HG03354 (cell line): ENCODE results near the gene MINDY4.

Source experiments
- ATAC-seq: cut with Tn5 transposase; IDR thresholded peaks from one replicate; pipeline ENCODE4 v1.9.1; 2021; ENCODE audit warnings: mild to moderate bottlenecking; ENCODE audit not compliant: unreplicated experiment, poor library complexity, severe bottlenecking

Gene MINDY4

DNA sequence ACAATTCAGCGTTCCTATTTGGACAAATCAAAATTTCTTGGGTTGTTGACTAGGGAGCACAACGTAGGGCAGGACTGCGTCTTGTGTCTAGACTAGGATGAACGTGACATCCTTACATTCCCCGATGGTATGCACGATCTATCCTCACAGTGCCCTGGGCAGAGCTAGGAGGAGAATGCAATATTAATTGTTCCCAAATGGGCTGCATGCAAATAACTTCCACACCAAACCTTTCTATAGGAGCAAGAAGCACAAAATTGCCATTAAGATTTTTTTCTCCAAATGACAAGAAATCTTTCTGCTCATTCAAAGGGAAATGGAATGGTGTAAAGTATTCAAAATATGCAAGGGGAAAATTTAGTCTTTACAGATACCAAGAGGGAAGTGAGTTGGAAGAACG is 119.0 kb downstream of the MINDY4 start:
- no peak for ATAC-seq

DNA sequence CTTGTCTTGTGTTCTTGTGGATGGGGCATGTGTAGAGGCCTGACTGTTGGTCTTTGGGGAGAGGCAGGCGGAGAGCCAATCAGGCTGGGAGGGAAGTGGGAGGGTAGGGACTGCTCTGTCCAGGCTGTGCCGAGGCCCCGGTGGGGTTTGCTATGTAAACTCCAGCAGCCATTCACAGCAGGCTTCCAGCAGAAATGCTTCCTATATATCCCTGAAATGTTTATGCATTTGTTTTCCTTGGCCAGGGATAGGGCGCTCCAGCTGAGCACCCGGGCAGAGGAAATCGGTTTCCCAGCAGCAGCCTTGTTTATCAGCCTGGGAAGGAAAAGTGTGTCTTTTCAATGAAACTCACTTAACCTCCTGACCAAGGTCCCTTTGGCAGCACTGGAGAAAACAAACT is 122.1 kb downstream of the MINDY4 start:
- ATAC-seq, result no peak

DNA sequence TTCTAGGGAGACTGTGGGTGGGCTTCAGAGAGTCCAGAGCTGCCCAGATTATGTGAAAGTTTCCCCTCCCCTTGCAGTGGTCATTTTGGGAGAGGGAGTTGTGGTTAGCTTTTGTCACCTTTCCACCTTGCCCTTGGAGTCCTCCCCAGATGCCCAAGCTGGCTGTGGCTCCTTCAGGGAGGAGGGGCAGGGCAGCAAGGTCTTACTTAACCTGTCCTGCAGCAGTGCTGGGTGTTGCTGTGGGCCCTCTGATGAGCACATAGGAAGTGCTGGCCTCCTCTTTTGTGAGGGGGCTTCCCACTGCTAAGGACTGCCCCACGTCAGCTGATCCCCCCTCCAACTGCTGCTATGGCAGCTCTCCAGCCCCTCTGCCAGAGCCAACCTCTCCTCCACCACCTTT is 122.8 kb downstream of the MINDY4 start:
- no peak for ATAC-seq

DNA sequence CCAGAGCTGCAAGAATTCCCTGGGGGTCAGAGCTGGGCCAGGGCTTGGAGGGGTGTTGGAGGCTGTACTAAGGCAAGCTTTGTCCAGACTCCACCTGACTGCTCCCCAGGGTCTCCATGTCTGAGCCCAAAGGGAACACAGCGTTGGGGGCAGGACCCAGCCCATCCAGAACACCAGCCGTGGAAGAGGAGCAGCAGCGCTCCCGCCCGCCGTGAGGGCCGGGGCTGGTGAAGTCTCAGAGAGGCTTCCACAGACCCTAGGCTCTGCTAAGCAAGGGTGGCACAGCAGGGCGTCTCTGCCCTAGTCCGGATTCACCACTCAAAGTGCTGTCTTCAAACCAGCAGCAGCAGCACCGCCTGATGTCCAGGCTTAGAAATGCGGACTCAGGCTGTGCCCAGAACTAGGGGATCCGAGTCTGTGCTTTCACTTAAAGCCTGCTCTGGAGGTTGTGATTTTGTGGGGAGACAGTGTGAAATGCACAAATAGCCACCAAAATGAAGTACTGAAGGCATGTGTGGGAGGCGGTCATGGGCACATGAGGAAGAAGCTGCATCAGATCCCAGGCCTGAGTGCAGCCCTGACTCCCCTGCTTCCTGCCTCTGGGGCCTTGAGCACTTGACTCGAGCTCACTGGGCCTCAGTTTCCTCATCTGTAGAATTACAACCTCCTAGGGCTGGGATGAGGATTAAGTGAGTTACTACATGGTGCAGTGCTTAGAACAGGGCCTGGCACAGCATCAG is 123.8 kb downstream of the MINDY4 start:
- no peak for ATAC-seq

DNA sequence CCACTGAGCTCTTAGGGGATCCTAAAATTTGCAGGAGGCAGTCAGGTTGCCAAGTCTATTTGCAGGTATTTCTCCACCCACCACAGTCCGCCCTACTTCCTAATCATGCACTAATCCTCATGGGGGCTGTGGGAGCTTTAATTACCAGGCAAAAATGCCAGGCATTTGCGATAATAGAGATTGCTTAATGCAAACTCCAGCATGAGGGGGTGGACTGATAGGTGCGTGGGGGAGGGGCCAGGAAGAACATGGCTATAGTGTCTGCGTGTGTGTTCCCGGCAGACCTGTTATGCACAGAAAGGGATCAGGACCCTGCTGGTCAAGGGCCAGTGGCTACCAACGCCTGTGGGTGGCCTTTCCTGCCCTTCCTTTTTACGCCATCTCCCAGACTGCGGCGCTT is 124.8 kb downstream of the MINDY4 start:
- no peak for ATAC-seq

DNA sequence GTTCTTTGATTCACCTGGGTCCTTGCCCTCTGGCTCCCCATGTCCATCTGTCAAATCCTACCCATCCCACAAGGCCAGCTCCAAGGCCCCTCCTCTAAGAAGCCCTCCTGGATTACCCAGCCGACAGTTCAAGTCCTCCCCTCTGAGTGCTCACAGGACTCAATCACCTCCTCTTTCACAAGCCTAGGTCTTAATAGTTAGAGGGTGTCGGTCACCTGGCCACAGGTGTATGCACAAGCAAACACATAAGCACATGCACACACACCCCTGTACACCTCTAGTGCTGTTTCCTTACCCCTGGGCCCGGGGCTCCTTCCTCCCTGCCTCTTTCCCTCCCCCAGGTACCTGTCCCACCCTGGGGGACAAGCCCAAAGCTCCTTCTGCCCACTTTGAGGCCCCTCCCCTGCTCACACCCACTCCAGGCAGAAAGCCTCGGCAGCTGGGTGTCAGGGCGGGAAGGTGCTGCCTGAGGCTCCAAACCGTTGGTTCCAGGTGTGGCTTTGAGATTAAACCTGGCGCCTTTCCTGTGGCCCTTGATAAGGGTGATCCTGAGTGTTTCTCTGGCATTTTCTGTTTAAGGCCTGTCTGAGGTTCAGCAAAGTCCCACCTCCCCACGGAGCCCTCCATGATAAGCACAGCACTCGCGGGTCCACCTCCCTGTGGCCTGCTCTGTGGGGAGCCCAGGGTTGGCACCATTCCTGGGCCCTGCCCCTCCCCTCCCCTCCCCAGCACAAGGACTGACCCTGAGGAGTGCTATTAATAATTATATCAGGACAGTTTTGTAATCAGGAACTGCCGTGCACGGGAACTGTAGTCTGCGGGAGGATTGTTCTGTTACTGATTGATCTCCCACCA is 125.8 kb downstream of the MINDY4 start:
- no peak for ATAC-seq

DNA sequence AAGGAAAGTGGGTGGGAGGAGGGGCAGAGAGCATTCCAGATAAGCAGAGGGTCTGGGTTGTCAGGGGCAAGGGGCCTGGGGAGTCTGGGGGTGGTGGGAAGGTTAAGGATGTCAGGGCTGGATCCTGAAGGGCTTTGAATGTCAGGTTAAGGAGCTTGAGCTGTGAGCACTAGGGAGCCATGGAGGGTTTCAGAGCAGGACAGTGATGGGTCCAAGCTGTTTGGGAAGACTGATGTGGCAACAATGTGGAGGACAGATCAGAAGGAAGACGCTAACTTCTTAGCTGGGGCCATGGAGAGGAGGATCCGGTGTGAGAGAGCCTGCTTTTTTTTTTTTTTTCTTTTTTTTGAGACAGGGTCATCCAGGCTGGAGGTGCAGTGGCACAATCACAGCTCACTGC is 126.6 kb downstream of the MINDY4 start:
- ATAC-seq, result no peak

DNA sequence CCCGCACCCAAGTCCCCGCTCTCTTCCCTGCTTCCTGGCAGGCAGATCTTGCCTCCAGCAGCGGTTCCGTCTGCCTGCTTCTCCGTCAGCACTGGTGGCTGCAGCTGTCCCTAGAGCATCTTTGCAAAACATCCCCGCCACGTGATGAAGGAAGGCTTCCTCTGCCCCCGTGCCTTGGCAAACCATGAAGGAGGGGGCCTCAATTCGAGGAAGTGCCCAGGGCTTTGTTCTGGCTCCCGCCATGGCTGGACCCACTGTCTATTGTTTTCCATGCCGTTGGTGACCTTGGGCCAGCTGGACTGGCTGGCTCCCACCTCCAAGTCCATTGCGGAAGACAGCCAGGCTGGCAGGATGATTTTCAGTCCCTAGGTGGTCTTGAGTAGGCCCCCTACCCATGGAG is 127.2 kb downstream of the MINDY4 start:
- no peak for ATAC-seq

DNA sequence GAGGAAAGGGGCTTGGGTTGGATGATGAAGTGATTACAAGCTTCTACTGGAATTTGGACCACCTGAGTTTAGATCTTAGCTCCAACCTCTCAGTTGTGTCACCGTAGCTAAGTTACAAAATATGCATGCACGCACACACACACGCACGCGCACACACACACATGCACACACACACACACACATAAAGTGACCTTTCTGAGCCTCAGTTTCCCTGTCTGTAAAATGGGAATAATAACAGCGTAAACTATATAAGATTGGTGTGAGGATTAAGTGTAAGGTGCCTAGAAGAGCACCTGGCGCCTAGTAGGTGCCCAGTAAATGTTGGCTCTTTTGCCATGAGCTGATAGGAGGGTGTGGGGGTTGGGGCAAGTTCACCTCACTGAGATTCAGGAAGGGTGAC is 127.8 kb downstream of the MINDY4 start:
- no peak for ATAC-seq

DNA sequence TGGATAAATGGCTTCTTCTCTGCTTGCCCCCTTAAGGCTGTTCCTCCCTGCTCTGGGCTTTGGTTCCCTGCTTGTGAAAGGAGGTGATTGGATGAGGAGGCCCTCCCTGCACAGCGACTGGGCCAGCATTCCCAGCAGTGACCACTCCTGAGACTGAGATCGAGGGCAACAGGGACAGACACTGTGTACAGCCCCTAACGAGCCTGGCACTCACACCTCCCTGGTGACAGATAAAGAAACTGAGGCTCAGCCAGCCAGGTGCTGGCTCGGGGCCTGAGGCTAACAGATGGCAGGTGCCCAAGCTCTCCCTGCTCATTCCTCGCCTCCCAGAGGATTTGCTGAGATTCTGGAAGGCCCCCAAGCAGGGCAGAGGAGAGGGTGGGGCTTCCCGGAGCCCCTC is 128.4 kb downstream of the MINDY4 start:
- no peak for ATAC-seq

DNA sequence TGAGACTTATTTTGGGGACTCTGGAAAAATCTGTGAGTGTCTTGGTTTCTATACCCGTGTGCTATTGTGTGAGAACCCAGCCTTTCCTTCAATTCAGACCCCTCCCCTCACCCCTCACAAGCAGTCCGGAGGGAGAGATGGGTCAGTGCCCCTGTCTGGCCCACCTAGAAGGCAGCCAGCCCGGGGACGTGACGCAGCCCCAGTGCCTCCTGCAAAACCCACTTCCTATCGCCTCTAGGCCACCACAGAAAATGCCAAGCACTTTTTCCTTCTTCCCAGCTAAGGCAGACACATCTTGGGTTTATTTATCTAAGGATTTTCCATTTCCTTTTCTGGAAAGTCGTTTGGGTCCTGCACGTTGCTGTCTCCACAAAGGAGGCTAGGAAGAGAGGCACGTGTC is 128.8 kb downstream of the MINDY4 start:
- no peak for ATAC-seq

DNA sequence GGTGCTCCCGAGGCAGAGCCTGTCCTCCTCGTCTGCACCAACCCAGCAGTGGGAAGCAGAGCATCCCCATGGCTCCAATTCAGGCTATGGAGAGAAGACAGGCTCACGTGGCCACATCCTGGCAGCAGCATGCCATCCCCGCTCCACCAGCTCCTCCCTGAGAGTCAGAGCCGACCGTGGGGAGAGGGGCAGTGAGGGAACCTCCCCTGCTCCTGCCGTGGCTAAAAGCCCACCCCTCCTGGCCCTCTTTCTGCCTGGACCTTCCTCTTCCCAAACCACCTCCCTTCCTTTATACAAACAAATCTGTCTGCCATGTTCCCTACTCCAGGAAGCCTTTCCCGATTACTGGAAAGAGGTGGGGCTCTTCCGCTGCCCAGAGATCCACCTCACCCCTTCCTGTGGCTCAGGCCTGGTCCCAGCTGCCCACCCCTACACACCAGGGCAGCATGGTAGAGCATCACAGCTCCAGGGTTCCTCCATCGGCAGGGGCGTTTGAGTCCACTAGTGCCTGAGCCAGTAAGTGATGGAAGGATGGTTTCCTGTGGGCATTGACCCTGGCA is 129.7 kb downstream of the MINDY4 start:
- no peak for ATAC-seq

DNA sequence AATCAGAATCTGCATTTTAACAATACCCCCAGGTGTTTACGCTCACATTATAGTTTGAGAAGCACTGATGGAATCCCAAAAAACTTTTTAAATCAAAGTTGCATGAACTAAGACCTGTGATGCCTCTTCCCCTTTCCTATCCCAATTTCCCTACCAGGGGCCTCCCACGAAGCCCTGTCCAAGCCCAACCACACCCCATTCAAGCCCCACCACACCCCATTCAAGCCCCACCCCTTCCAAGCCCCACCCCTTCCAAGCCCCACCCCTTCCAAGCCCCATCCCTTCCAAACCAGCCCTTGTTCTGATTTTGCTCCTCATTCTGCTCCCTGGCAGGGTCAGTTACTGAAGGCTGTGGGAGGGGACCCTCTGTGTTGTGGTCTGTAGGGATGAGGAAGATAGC is 130.6 kb downstream of the MINDY4 start:
- no peak for ATAC-seq

DNA sequence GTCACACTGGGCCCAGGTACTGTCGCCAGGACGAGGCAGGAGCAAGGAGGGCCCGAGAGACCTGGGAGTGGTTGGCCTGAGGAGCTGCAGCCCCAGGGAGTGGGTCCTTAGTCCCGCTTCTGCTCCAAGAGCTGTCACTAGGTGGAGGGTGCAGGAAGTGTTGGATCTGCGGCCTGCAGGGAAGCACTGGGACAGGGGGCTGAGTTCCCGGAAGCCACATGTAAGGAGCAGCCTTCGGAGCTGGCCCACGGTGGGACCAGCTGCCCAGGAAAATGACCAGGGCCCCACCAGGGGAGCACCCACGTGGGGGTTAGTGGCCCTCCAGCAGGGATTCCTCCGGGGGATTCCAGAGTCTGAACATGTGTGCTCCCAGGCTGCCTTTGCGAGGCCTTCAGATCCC is 131.2 kb downstream of the MINDY4 start:
- no peak for ATAC-seq

DNA sequence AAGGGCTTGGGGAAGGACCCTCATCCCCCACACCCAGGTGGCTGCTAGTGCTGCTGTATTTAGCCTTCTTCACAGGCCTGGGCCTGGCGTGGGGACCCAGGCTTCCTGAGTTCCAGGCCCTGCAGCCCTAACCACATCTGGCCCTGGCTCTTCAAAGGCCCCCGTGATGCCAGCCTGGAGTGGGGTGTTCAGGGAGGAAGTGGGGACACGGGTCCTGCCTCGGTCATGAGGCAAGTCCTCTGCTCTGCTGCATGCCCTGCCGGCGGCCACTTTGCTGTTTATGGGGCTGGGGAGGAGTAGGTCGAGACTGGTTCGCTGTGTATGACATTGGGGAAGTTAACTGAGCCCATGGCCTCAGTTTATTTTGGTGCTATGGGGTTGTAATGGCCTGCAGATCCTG is 131.9 kb downstream of the MINDY4 start:
- ATAC-seq, result no peak

DNA sequence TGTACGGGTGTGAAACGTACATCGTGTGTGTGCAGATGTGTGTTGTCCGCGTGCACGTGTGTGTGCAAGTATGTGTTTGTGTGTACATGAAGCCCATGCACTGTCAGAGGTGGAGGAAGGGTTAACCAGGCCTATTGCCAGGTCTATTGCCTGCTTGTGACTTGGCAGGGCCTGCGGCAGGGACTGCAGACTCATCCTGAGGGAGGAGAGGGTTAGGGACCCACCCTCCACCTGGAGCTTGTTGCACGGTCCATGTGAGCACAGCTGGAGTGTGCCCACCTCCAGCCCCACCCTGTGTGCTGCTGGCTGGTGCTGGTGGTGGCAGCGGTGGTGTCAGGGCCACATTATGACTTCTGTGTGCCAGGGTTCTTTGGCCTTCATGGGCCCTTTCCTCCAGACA is 133.3 kb downstream of the MINDY4 start:
- ATAC-seq, result no peak

DNA sequence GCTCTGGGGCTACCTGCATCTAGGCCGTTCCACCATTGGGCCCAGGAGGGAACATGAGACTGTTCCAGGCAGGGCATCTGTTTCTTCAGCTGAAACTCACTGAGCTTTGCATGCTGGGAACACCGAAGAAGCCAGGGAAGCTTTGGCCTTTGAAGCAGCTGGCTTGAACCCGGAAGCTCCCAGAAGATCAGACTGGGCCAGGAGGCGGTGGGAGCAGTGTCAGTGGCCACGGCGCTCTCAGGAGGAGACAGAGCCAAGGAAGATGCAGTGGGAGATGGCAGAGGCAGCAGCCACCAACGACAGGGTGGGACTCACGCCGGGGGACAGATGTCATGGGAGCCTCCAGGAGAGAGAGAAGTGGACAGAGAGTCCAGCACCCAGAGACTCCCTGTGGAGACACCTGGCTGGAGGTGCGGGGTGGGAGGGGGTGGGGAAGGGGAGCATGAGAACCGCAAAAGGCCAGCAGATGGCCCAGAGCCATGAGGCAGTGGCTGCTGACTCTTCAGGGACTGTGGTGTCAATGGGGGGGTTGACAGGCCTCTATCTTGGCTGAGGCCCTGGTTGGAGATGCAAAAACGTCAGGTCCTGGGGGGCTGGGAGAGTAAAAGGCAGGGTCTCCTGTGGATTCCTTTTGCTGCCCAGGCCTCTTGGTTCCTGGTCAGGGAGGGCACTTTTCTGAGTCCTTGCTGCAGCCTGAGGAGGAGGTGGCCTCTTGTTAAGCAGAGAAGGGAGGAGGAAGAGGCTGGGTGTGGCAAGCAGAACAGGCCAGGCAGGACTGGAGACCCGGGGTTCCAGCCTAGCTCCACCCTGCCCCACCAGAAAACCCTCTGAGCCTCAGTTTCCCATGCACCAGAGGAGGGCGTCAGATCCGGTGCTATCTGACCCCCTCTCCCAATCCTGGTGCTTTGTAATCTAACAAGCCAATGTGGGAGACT is 134.1 kb downstream of the MINDY4 start:
- ATAC-seq, result no peak

DNA sequence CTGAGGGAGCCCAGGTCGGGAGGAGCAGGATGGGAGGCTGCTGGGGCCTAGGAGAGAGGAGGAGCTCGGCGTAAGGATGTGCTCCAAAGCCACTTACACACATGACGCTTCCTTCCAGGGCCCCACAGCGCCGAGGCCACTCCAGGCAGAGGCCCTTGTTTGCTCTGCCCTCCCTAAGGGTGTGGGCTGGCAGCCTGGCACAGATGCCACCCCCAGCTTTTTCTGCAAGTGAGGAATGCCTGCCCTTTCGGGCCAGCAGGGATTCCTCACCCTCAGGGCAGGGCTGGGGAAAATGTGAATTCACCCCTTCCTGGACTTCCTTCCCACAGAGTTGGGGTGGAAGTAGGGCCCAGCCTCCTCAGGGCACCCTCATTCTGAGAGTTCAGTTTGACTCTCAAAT is 134.8 kb downstream of the MINDY4 start:
- no peak for ATAC-seq

DNA sequence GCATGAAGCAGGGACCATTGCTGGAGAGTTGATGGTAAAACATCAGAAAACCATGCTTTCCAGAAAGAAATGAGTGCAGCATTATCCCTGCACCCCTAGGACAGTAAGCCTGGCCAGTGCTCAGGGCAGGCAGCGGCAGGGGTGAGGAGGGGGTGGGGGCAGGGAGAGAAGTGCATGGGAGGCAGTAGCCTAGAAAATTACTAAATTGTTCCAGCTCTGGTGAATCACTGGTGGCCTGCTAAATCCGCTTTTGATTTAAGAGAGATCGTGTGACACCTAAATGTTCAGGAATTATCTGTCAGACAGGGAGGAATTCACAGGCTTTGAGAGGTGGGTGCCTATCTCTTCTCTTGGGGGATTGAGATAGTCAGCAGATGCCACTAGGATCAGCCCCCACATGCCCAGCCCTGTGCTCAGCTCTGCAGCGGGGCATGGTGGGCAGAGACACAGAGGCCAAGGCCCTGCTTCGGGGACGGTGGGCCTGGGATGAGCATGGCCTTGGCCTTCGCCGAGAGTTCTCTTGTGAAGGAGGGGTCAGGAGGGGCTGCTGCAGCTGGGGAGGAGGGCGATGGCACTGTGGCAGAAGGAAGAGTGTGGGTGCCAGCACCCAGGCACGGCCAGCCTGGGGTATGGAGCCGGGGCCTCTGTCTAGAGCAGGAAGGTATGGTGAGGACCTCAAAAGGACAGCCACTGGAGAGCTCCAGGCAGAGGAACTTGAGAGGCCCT is 135.5 kb downstream of the MINDY4 start:
- ATAC-seq, result no peak
